ENCODE data around the gene RGPD8.

GRCh38 chr2:112451317-112451716, 17.9 kb upstream of the RGPD8 start:
- TF ChIP-seq CTCF (IDR thresholded peaks at IDR 0.05) (no peak), POLR2A (IDR thresholded peaks at IDR 0.05) (no peak), POLR2AphosphoS5 (IDR thresholded peaks at IDR 0.05) (no peak), EP300 (IDR thresholded peaks at IDR 0.05) (no peak)
